ENCODE data around the gene WWC2.

Gene WWC2

GRCh38 chr4:183153190-183153916, 54.3 kb downstream of the WWC2 start:
- Histone ChIP-seq H3K27me3 (ENCODE audit: insufficient read depth, poor library complexity, severe bottlenecking) (no peaks in the 10 kb centered on the region), H3K4me3 (replicated peaks; ENCODE audit: insufficient read depth, low read length) (no peak overlapping the region), H3K27ac (replicated peaks) (no peak overlapping the region)
- TF ChIP-seq SPI1 (IDR thresholded peaks at IDR 0.05; ENCODE audit: borderline replicate concordance, low read depth) (no peak), POLR2AphosphoS5 (IDR thresholded peaks at IDR 0.05; ENCODE audit: low read depth) (no peak), GABPA (IDR thresholded peaks at IDR 0.05; ENCODE audit: low read depth) (no peak), REST (IDR thresholded peaks at IDR 0.05; ENCODE audit: insufficient replicate concordance, low read depth) (no peak)
- TF ChIP-seq, protein P1, sequence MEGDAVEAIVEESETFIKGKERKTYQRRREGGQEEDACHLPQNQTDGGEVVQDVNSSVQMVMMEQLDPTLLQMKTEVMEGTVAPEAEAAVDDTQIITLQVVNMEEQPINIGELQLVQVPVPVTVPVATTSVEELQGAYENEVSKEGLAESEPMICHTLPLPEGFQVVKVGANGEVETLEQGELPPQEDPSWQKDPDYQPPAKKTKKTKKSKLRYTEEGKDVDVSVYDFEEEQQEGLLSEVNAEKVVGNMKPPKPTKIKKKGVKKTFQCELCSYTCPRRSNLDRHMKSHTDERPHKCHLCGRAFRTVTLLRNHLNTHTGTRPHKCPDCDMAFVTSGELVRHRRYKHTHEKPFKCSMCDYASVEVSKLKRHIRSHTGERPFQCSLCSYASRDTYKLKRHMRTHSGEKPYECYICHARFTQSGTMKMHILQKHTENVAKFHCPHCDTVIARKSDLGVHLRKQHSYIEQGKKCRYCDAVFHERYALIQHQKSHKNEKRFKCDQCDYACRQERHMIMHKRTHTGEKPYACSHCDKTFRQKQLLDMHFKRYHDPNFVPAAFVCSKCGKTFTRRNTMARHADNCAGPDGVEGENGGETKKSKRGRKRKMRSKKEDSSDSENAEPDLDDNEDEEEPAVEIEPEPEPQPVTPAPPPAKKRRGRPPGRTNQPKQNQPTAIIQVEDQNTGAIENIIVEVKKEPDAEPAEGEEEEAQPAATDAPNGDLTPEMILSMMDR (IDR thresholded peaks at IDR 0.05; ENCODE audit: insufficient read depth, low read length), result no peak
- no peak for DNase-seq (ENCODE audit: low read depth in 1 of 2, low spot score in 1 of 2)

DNA sequence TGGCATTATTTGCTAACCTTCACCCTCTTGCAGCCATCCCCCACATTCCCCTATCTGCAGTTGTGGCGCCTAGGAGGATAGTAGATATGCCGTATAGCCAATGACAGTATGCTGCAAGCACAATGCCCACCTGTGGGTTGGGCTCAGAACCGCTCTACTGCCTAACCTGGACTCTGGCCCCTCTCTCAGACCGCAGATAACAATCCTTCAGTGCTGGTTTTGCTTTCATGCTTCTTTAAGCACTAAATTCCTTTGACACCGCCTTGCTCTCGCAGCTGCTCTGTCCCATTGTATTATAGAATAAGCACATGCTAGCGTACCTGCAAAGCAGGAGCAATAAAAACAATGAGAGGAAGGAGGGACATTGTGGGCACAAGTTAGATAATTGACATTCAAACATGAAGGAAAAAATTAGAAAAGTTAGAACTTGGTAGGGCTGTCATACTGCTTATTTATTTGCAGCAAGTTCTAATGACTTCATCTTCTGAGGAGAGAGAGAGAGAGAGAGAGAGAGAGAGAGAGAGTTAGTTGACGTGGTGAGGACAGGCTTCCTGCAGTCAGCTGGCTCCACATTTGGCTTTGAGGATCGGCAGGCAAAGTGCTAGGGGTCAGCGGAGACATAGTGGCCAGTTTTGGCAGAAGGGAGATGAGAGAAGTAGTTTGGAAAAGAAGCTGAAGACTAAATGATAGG, 55.8 kb downstream of the WWC2 start:
- no peaks in the 10 kb centered on the region for H3K27me3 ChIP-seq (ENCODE audit: insufficient read depth, poor library complexity, severe bottlenecking)
- TF ChIP-seq POLR2AphosphoS5 (IDR thresholded peaks at IDR 0.05; ENCODE audit: low read depth), result no peak
- no peak for TF ChIP-seq REST (IDR thresholded peaks at IDR 0.05; ENCODE audit: insufficient replicate concordance, low read depth)
- TF ChIP-seq, protein P1 (IDR thresholded peaks at IDR 0.05; ENCODE audit: insufficient read depth, low read length), result no peak
- no peak for TF ChIP-seq SPI1 (IDR thresholded peaks at IDR 0.05; ENCODE audit: borderline replicate concordance, low read depth)
- TF ChIP-seq GABPA (IDR thresholded peaks at IDR 0.05; ENCODE audit: low read depth), result no peak
- H3K27ac ChIP-seq (replicated peaks), result no peak overlapping the region
- no peak overlapping the region for H3K4me3 ChIP-seq (replicated peaks; ENCODE audit: insufficient read depth, low read length)
- no peak for DNase-seq (ENCODE audit: low read depth in 1 of 2, low spot score in 1 of 2)

- no peak overlapping the region for H3K4me3 ChIP-seq (replicated peaks; ENCODE audit: insufficient read depth, low read length)
- DNase-seq (ENCODE audit: low read depth in 1 of 2, low spot score in 1 of 2), result no peak
- TF ChIP-seq, protein P1 (IDR thresholded peaks at IDR 0.05; ENCODE audit: insufficient read depth, low read length), result no peak
- no peak for TF ChIP-seq GABPA (IDR thresholded peaks at IDR 0.05; ENCODE audit: low read depth)
- TF ChIP-seq SPI1 (IDR thresholded peaks at IDR 0.05; ENCODE audit: borderline replicate concordance, low read depth), result no peak
- TF ChIP-seq POLR2AphosphoS5 (IDR thresholded peaks at IDR 0.05; ENCODE audit: low read depth), result no peak
- no peak for TF ChIP-seq REST (IDR thresholded peaks at IDR 0.05; ENCODE audit: insufficient replicate concordance, low read depth)
- H3K27ac ChIP-seq (replicated peaks), result no peak overlapping the region
- no peaks in the 10 kb centered on the region for H3K27me3 ChIP-seq (ENCODE audit: insufficient read depth, poor library complexity, severe bottlenecking)
Observed at GRCh38 chr4:183155450-183156184, 56.6 kb downstream of the WWC2 start.

Data from HL-60 (cell line).